HG03196 (cell line): Measurements from ENCODE around the gene RPP21.

ENCODE experiments used
- ATAC-seq: cut with Tn5 transposase; IDR thresholded peaks from one replicate; pipeline ENCODE4 v1.9.1; 2021; ENCODE audit not compliant: unreplicated experiment

RPP21 gene

DNA sequence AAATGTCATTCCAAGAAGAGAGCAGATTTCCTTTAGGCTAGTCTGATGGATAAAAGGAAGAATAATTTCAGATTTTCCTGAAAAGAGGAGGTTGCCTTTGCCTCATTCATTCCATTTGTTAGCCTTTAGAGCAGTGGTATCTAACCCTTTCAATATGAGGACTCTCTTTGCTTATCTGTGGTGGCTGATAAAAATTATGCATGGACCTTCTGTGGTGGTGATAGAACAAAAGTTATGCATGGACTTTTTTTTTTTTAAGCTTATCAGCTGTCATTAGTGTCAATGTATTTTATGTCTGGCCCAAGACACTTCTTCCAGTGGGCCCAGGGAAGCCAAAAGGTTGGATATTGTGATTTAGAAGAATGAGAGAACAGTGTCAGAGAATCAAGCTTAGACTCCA, 16.6 kb upstream of the RPP21 start:
- no peak for ATAC-seq

DNA sequence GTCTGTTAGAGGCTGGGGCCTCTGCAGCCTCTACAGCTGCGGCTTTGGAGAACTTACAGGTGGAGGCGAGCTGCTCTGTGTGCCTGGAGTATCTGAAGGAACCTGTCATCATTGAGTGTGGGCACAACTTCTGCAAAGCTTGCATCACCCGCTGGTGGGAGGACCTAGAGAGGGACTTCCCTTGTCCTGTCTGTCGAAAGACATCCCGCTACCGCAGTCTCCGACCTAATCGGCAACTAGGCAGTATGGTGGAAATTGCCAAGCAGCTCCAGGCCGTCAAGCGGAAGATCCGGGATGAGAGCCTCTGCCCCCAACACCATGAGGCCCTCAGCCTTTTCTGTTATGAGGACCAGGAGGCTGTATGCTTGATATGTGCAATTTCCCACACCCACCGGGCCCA, 15.6 kb upstream of the RPP21 start:
- no peak for ATAC-seq

DNA sequence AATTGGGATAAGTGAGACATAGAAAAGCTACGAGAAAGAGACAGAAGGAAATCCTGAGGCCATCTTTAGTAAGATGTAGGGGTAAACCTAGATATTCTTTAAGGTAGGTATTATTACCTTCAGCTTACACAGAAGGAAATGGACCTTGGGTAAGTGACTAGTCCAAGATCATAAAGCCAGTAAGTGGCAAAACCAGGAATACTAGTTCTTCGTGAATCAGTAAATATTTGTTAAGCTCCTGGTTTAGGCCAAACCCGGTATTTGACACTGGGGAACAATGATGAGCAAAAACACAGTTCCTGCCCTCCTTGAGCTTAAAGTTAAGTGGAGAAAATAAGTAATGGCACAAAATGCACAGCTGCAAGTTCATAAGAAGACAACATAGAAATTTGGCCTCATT, 13.0 kb upstream of the RPP21 start:
- no peak for ATAC-seq

DNA sequence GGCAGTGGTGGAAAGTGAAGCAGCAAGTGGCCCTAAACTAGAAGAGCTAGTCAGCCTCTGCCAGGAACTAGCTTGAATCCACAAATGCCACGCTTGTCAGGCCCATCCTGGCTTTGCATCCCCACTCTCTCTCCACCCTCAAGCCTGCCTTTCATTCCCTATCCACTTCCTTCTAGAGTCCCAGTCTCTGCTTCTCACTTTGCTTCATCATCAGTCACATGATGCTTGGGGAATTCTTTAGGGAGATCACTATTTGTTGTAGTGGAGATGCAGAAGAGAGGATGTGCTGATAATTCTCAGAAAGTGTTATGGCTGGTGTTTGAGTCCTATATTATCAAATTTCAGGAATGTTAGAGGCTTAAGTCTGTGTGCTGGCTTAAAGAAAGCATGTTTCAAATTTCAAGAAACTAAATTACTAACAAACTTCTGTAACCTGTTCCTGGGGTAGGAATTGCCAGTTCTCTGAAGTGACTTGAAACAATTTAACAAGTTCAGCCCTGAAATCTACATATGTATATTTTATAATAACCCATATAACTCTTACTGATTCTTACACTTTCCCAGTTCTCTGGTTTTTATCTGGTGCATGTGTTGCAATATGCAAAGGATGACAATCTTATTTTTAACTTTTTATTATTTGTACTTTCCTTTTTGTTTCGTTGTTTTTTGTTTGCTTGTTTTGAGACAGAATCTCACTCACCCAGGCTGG, 10.7 kb upstream of the RPP21 start:
- ATAC-seq, result no peak

DNA sequence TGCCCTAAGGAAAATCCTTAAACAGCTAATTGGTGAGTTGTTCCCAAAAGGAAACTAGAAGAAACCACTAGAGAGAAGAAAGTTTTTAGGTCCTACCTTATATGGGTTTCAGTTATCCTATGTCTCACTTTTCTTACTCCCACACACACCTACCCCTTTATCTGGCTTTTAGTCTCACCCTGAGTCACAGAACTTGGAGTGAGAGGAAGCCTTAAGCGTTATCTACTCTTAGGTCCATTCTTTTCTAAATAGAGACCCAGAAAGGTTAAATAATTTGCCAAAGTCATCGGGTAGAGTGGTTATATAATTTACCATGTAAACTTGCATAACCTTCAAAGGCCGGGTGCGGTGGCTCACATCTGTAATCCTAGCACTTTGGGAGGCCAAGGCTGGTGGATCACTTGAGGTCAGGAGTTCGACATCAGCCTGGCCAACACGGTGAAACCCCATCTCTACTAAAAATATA, 4.3 kb upstream of the RPP21 start:
- ATAC-seq, result no peak

DNA sequence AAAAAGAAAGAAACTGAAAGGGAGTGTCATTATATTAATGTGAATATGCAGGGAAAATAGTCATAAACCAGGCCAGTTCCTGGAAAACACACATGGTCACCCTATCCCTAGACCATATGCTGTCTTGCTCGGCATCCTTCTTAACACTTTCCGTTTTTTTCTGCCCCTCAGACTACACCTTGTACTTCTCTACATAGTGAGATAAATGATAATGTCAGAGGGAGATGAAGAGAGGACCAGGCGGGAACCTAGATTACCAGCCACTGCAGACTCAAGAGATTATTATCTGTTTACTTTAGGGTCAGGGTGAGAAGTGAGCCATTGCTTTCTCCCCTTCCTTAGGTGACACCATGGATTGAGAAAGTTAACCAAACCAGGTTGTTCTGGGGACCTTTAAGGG, 3.7 kb upstream of the RPP21 start:
- no peak for ATAC-seq

DNA sequence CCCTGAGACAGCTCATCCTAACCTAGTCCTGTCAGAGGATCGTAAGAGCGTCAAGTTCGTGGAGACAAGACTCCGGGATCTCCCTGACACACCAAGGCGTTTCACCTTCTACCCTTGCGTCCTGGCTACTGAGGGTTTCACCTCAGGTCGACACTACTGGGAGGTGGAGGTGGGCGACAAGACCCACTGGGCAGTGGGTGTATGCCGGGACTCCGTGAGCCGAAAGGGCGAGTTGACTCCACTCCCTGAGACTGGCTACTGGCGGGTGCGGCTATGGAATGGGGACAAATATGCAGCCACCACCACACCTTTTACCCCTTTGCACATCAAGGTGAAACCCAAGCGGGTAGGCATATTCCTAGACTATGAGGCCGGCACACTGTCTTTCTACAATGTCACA, 3.2 kb upstream of the RPP21 start:
- ATAC-seq, result no peak

DNA sequence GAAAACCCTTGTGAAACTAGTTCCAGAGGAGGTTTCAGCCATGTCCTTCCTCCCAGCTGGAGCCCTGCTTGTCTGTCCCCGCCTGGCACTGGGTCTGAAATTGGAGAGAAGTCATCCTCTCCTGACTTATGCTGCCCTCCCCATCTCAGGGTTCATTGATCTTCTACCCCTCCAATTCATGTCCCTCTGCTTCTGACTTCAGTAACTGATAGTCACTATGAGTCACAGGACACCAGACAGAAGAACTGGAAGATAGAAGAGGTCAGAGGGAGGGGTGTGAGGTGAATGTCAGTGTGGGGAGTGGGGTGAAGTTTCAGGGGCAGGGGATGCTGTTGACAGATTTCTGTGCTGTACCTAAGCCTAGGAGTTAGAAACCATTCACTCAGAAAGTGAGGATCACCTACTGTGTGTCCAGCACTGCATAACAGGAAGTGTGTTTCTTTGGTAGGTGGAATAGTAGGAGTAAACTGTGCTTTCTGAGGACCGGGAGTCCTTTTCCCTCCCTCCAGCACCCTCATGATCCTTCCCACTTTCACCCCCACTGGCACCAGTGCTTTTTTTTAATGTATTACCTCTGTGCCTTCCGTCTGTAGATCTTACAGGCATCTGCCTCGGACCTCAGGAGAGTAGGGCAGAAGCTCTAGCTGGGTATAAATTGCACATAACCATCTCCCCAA, 627 bp upstream of the RPP21 start:
- ATAC-seq, result no peak

DNA sequence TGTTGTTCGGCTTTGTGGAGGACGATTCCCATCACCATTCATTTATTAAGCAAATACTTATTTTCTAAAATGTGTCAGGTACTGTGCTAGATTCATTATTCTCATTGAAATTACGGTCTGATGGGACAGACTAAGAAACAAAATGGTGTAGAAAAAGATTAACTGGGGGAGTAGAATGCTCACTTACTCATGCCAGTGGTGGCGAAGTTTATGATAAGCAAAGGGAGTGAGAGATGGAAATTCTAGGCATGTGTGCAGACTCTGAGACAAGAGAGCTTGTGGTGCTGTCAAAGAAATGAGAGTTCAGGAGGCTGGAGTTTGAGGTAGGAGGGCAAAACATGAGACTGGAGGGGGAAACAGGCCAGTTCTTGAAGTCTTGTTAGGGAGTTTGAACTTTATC, 896 bp downstream of the RPP21 start:
- no peak for ATAC-seq

DNA sequence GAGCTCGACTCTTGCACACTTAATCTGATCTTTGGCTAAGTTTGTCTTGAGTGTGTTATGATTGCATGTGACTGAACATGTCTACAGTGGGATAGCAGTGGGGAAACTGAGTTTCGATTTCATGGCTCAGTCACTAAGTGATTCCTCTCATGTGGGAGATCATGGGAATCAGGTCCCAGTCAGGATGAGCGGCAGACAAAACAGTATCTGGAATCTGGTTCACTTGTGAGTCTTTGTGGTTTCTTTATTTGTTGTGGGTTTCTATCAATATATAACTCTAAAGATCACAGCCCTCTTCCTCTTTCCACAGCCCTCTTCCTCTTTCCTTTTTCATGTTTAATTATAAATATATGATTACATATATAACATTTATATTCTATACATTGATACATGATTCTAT, 4.0 kb downstream of the RPP21 start:
- ATAC-seq, result no peak

DNA sequence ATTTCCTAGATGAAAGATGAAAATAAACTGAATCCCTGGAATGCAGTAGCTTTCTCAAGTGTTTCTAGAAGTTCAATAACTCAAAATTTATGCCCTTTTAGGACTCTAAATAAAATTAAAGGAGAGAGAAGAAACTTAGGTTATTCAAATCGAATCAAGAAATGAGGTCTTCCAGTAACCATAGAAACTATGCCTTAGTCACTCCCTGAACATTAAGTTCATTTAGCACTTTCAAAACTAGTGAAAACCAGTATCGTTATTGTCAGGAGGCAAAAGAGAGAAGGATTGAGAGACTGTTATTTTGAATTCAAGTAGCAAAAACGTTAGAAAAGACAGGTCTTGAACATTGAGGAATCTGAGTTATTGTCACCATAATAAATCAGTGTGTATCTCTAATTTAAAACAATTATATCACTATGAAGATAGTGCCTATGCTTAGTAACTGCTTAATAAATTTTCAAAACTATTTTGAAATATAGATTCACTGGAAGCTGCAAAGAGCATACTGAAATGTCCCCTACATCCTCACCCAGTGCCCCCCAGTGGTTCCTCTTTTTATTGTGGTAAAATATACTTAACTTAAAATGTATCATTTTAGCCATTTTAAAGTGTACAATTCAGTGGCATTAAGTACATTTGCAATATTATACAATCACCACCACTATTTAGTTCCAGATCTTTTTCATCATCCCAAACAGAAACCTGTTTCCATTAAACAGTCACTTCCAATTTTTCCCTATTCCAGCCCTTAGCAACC, 4.6 kb downstream of the RPP21 start:
- ATAC-seq, result no peak

DNA sequence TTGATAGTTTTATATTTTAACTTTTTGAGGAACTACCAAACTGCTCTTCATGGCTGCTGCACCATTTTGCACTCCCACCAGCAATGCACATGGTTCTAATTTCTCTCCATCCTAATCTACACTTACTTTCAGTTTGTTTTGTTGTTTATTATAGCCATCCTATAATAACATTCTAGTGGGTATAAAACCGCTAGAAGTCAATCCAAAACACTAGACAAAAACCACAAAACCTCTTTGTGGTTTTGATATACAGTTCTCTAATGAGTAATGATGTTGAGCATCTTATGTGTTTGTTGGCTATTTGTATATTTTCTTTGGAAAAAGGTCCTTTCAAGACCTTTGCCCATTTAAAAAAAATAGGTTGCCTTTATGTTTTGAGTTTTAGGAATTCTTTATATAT, 5.6 kb downstream of the RPP21 start:
- ATAC-seq, result no peak

DNA sequence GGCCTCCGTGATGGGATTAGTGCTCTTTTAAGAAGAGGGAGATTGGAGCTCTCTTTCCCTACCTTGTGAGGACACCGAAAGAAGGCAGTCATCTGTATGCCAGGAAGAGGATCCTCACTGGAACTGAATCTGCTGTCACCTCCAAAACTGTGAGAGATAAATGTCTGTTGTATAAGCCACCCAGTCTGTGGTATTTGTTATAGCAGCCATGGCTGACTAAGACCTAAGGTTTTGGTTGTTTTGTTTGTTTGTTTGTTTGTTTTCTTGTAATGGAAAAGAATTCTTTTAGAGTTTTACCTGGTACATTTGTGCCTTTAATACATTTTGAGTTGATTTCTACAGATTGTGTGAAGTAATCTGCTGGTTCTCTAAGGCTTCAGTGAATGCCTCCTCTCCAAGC, 7.6 kb downstream of the RPP21 start:
- ATAC-seq, result no peak

DNA sequence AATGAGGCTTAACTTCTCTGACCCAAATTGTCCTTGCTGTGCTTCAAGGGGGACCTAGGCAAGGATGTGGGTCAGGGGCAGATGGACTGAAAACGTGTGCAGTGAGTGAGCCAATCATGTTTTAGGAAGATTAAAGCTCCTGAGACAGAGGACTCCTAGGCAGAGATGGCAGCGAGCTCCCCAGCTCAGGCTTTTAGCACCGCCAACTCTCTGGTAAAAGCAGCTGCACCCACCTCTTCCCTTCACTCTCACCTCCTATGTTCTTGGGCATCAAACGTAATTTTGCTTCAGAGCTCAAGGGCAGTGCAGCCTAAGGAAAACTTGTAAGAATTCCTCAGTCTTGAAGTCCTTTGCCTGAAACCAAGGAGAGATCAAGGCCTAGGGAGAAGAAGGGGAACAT, 10.3 kb downstream of the RPP21 start:
- ATAC-seq, result no peak

DNA sequence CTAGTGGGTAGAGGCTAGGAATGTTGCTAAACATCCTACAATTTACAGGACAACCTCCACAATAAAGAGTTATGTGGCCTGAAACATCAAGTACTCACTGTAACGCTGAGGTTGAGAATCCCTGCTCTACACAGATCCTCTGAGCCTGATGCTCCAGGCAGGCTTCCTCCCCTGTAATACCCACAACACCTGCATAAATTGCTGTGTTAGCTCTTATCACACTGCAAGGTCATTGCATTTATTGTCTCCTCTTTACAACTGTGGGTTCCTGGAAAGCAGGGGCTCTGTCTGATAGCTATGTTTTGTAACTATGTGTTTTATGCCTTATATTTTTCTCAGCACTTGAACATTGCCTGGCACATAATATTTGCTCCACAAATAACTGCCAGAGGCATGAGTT, 11.6 kb downstream of the RPP21 start:
- no peak for ATAC-seq

DNA sequence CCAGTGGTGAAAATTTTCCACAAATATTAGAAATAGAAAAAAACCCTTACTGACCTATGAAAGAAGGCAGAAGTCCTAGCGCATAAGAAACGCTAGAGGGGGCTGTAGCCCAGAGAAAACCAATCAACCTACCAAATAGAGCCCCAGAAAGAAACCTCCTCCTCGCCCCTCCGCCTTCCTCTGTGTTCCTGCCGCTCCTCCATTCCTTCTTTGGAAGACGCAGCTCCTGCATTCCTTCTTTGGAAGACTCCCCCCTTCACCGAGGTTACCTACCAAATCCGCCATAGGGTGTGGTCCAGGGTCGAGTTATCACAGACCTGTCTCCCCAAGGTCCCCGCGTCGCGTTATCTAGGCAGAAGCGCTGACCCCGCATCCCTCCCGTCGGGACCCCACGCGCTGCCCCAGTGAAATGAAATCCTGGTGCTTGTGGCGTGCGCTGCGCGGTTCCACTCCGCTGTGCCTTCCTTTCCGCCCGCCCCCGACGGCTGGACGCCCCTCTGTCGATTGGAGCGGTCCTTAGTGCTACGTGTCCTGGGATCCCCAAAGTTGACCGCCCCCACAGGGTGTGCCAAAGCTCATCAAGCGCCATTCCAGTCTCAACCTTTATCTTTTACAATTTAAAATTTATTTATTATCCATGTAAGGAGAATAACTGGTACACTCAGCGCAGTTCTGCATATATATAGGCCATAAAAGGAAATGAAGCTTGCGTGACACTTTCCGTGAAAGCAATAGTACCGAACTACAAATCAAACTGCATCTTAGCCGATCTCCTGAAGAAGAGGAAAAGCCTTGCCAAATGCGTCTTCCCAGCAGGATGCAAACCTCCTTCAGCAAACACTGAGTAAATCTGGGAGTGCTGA, 13.0 kb downstream of the RPP21 start:
- no peak for ATAC-seq

DNA sequence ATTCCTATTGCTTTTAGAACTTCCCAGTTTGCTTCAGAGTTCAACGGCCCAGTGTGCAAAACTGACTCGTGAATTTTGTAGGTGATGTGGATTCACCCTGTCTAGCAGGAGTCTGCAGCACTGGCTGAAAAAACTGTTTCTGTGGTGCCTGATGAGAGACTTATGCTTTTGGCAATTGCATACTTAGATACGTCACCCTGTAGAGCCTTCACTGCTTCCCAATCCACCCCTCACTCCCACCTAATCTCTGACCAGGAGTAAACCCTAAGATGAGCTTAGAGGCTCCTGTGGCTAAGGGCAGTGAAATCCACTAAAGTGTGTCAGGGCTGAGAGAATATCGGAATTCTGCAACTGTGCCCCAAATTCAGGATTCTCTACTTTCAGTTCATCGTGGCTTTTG, 14.3 kb downstream of the RPP21 start:
- ATAC-seq, result no peak

DNA sequence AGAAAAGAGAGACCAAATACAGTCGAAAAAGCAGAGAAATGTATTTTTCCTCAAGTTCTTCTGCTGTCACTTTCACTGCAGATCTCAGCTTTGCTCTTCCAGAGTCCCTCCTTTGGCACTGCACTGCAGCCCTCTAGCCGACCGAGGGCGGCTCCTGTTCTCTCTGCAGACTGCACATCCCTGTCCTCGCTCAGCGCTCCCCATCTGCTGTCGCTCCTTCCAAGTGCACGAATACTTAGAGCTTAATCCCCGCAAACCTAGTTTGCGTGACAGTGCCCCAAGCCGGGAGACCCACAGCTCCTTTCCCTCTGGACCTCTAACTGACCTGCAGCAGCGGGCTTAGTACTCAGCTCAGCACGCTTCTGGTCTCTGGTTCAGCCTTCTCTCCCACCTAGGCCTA, 15.2 kb downstream of the RPP21 start:
- ATAC-seq, result no peak

DNA sequence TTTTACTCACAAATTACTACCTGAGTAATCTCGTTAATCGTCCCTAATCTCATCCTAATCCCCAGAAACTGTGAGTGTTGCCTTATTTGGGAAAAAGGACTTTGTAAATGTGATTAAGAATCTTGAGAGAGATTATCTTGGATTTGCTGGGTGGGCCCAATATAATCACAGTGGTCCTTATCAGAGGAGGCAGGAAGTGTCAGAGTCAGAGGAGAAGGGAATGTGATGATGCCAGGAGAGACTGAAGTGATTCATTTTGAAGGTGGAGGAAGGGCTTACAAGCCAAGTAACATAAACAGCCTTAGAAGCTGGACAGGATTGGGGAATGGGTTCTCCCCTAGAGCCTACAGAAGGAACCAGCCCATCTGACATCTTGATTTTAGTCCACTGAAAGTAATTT, 16.7 kb downstream of the RPP21 start:
- ATAC-seq, result no peak

DNA sequence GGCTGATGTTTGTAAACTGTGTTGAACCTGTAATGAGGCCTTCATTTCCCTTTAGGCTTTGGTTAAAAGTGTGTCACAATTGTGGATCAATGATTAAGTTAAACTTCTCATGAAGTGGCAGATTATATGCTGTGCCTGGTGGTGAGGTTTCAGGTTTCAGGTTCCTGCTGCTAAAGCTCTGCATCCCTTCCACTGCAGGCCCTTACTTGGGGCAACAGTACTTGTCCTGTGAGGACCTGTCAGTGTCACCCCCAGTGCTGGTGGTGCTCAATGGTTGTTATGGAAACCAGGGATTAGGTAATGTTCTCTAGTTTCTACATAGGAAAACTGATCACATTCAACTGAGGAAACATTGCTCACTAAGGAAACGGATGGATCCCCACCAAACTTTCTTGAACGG, 18.5 kb downstream of the RPP21 start:
- no peak for ATAC-seq

DNA sequence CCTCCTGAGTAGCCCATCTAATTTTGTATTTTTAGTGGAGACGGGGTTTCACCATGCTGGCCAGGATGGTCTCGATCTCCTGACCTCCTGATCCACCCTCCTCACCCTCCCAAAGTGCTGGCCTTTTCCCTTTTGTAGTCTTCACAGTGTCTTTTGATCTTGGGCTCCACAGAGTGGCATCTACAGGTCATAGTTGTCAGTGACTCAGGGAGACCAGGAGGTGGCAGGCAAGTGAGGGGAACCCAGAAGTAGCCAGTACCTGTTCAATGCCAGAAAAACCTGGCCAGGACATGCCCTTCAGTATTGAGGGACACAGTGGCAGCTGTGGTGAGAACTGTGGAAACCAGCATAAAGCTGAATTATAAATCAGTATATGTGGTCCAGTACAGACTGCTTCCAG, 19.6 kb downstream of the RPP21 start:
- no peak for ATAC-seq
